Measurements from ENCODE around the gene FBLL1.
"Not testable (repeated sequence)": the region's sequence is repeated elsewhere in the genome, so short reads cannot be mapped to it uniquely, and the experiment has no call there.

The FBLL1 gene

GRCh38 chr5:168553377-168554130, 24.4 kb downstream of the FBLL1 start:
- H3K27ac ChIP-seq (ENCODE audit: low read depth, low read length): no peak overlapping the region
- no peaks in the 10 kb centered on the region for H3K27me3 ChIP-seq (ENCODE audit: insufficient read depth, low read length)
- H3K36me3 ChIP-seq (ENCODE audit: insufficient read depth, low read length): peaks cover 21% of the 10 kb centered on the region
- H2AFZ ChIP-seq (ENCODE audit: low read length, unreplicated experiment): no peak overlapping the region
- H3K4me1 ChIP-seq (ENCODE audit: control insufficient read depth, insufficient read depth, low read length, unreplicated experiment): peaks cover 21% of the 10 kb centered on the region
- H3K4me3 ChIP-seq (ENCODE audit: low read depth, low read length): no peak overlapping the region
- H3K79me2 ChIP-seq (ENCODE audit: control insufficient read depth, insufficient read depth, low read length, unreplicated experiment): peaks cover 8% of the 10 kb centered on the region

- Histone ChIP-seq H3K4me3 (ENCODE audit: low read depth, low read length) (no peak overlapping the region), H3K27me3 (ENCODE audit: insufficient read depth, low read length) (no peaks in the 10 kb centered on the region), H3K79me2 (ENCODE audit: control insufficient read depth, insufficient read depth, low read length, unreplicated experiment) (peaks cover 2% of the 10 kb centered on the region), H2AFZ (ENCODE audit: low read length, unreplicated experiment) (no peak overlapping the region), H3K27ac (ENCODE audit: low read depth, low read length) (no peak overlapping the region), H3K4me1 (ENCODE audit: control insufficient read depth, insufficient read depth, low read length, unreplicated experiment) (peaks cover 5% of the 10 kb centered on the region), H3K36me3 (ENCODE audit: insufficient read depth, low read length) (peaks cover 38% of the 10 kb centered on the region)
These were observed 28.3 kb downstream of the FBLL1 start for GRCh38 chr5:168557389-168557788.

DNA sequence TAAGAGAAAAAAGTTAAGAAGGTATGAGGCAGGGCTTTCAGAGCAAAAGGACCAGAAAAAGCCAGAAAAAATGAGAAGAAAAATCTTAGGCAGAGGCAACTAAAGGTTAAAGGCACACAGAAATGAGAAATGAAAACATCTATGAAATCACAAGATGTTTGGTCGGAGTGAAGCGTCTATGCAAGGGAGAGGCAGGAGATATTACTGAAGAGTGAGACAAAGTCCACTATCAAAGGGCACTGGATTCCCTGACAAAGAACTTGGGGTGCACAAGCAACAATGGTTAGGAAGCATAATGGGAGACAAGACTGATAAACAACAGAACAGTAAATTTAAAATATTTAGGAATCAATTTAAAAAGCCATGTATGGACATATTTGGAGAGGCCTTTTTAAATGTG, 33.2 kb downstream of the FBLL1 start:
- Histone ChIP-seq H3K27ac (ENCODE audit: low read depth, low read length) (no peak overlapping the region), H2AFZ (ENCODE audit: low read length, unreplicated experiment) (no peak overlapping the region), H3K4me3 (ENCODE audit: low read depth, low read length) (no peak overlapping the region), H3K4me1 (ENCODE audit: control insufficient read depth, insufficient read depth, low read length, unreplicated experiment) (no peaks in the 10 kb centered on the region), H3K36me3 (ENCODE audit: insufficient read depth, low read length) (peaks cover 39% of the 10 kb centered on the region), H3K27me3 (ENCODE audit: insufficient read depth, low read length) (no peaks in the 10 kb centered on the region), H3K79me2 (ENCODE audit: control insufficient read depth, insufficient read depth, low read length, unreplicated experiment) (peaks cover 7% of the 10 kb centered on the region)

GRCh38 chr5:168563959-168564358, 34.9 kb downstream of the FBLL1 start:
- H3K4me1 ChIP-seq (ENCODE audit: control insufficient read depth, insufficient read depth, low read length, unreplicated experiment): no peaks in the 10 kb centered on the region
- H3K36me3 ChIP-seq (ENCODE audit: insufficient read depth, low read length): peaks cover 48% of the 10 kb centered on the region
- peaks cover 19% of the 10 kb centered on the region for H3K79me2 ChIP-seq (ENCODE audit: control insufficient read depth, insufficient read depth, low read length, unreplicated experiment)
- no peak overlapping the region for H3K4me3 ChIP-seq (ENCODE audit: low read depth, low read length)
- no peak overlapping the region for H3K27ac ChIP-seq (ENCODE audit: low read depth, low read length)
- no peaks in the 10 kb centered on the region for H3K27me3 ChIP-seq (ENCODE audit: insufficient read depth, low read length)
- no peak overlapping the region for H2AFZ ChIP-seq (ENCODE audit: low read length, unreplicated experiment)

DNA sequence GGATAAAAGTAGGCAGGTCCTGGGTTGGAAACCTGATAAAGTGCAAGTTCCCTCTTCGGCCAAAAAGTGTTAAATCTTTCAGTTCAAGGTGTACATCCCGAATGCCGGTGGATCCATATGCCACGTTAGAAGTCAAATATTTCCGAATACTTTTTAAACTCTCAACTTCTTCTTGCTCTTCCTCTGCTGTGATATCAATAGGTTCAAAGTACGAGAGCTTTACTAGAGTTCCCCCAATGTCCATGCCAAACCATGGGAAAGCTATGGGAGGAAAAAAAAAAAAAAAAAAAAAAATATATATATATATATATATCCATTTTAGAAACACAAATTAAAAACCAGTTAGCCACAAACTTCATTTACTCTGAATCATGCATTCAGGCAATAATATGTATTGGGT, 39.6 kb downstream of the FBLL1 start:
- H3K27ac ChIP-seq (ENCODE audit: low read depth, low read length): no peak overlapping the region
- no peak overlapping the region for H3K4me3 ChIP-seq (ENCODE audit: low read depth, low read length)
- no peaks in the 10 kb centered on the region for H3K27me3 ChIP-seq (ENCODE audit: insufficient read depth, low read length)
- no peak overlapping the region for H2AFZ ChIP-seq (ENCODE audit: low read length, unreplicated experiment)
- peaks cover 25% of the 10 kb centered on the region for H3K36me3 ChIP-seq (ENCODE audit: insufficient read depth, low read length)
- no peaks in the 10 kb centered on the region for H3K4me1 ChIP-seq (ENCODE audit: control insufficient read depth, insufficient read depth, low read length, unreplicated experiment)
- peaks cover 52% of the 10 kb centered on the region for H3K79me2 ChIP-seq (ENCODE audit: control insufficient read depth, insufficient read depth, low read length, unreplicated experiment)

DNA sequence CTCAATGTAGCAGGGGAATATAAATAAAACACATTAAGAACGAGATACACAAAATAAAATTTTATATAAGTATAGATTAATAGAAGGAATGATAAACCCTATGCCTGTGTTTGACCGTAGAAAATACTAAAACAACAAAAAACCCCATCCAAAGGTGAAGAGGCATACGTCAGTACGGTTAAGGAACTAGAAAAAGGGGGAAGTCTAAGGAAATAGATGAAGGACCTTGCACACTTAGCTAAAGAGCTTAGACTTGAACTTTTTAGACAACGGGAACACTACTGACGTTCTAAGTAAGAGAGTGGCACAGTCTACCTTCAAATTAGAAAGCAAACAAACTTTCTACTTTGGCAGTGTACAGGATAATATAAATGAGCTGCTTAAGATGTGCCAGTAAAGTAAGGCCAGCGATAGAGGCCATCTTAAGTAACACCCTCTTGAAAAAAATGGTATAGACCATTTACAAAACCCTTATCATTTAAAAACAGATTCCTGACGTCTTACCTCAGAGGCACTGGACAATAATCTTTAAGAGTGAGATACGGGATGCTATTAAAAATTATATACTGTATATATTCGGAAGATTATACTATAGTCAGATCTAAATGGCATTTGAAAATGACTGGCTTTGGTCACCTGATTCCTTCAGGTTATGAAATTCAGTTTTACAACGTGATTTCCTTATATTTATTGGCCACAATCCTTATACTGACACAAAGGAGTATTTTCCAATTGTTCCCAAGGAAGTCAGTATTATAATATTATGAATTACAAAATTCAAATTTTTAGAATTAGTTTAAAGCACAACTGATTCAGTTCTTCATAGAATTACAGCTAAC, 41.6 kb downstream of the FBLL1 start:
- no peak overlapping the region for H3K27ac ChIP-seq (ENCODE audit: low read depth, low read length)
- no peaks in the 10 kb centered on the region for H3K4me1 ChIP-seq (ENCODE audit: control insufficient read depth, insufficient read depth, low read length, unreplicated experiment)
- H3K36me3 ChIP-seq (ENCODE audit: insufficient read depth, low read length): peaks cover 25% of the 10 kb centered on the region
- no peaks in the 10 kb centered on the region for H3K27me3 ChIP-seq (ENCODE audit: insufficient read depth, low read length)
- H2AFZ ChIP-seq (ENCODE audit: low read length, unreplicated experiment): no peak overlapping the region
- H3K79me2 ChIP-seq (ENCODE audit: control insufficient read depth, insufficient read depth, low read length, unreplicated experiment): peaks cover 69% of the 10 kb centered on the region
- H3K4me3 ChIP-seq (ENCODE audit: low read depth, low read length): no peak overlapping the region

- H3K4me3 ChIP-seq (ENCODE audit: low read depth, low read length); H3K27ac ChIP-seq (ENCODE audit: low read depth, low read length); H3K27me3 ChIP-seq (ENCODE audit: insufficient read depth, low read length); H2AFZ ChIP-seq (ENCODE audit: low read length, unreplicated experiment); H3K36me3 ChIP-seq (ENCODE audit: insufficient read depth, low read length): not testable (repeated sequence)
- H3K79me2 ChIP-seq (ENCODE audit: control insufficient read depth, insufficient read depth, low read length, unreplicated experiment): peaks cover 80% of the 10 kb centered on the region
- peaks cover 13% of the 10 kb centered on the region for H3K4me1 ChIP-seq (ENCODE audit: control insufficient read depth, insufficient read depth, low read length, unreplicated experiment)
These were observed 44.6 kb downstream of the FBLL1 start for GRCh38 chr5:168573663-168574062.

DNA sequence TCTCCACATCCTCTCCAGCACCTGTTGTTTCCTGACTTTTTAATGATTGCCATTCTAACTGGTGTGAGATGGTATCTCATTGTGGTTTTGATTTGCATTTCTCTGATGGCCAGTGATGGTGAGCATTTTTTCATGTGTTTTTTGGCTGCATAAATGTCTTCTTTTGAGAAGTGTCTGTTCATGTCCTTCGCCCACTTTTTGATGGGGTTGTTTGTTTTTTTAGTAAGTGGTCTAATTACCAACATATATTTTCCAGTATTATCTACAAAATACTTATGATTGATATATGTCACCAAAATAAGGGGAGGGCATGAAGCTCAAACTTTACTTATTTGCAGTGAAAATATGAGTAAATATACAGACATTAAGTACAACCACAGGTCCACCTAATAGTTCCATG, 45.1 kb downstream of the FBLL1 start:
- Histone ChIP-seq H3K4me1 (ENCODE audit: control insufficient read depth, insufficient read depth, low read length, unreplicated experiment) (peaks cover 13% of the 10 kb centered on the region), H3K79me2 (ENCODE audit: control insufficient read depth, insufficient read depth, low read length, unreplicated experiment) (peaks cover 83% of the 10 kb centered on the region)
- H3K4me3 ChIP-seq (ENCODE audit: low read depth, low read length); H3K27ac ChIP-seq (ENCODE audit: low read depth, low read length); H3K36me3 ChIP-seq (ENCODE audit: insufficient read depth, low read length); H3K27me3 ChIP-seq (ENCODE audit: insufficient read depth, low read length); H2AFZ ChIP-seq (ENCODE audit: low read length, unreplicated experiment): not testable (repeated sequence)

DNA sequence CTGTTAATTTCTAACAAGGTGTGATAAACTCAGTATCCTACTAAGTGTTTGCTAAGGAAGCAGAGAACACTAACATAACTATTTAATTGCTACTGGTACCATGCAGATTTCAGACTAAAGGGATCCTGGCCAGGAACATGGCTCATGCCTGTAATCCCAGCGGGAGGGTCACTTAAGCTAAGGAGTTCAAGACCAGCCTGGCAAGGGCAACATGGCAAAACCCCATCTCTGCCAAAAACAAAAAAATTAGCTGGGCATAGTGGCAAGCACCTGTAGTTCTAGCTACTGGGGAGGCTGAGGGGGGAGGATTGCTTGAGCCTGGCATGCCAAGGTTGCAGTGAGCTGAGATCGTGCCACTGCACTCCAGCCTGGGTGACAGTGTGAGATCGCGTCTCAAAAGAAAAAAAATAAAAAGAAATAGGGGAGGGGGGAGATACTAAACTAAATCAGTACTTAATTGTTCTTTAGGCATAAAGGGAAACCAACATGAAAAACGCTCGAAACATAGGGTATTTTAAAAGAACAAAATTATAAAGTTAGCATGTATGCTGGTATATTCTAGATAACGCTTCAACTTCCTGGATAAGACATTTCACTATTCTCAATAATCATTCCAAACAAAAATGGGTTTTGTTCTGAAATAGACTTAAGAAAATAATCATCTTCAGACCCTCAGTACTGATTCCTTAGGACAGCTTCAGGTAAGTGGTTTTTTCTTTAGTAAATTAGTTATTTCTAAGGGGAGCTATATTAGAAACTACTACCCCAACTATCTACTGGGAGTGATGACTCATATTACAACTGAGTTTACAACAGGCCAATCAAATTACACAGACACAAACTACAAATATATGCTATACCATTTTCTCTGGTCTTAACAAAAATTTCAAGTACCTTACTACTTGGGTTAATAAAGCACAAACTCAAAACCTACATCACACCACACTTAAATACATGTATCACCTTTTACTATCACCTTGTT, 46.6 kb downstream of the FBLL1 start:
- 0 out of 2 replicates have a peak, but pooled peaks cover 7% of the 10 kb centered on the region for H3K36me3 ChIP-seq (ENCODE audit: insufficient read depth, low read length)
- H3K4me3 ChIP-seq (ENCODE audit: low read depth, low read length): no peak overlapping the region

GRCh38 chr5:168578006-168578405, 48.9 kb downstream of the FBLL1 start:
- Histone ChIP-seq H3K4me3 (ENCODE audit: low read depth, low read length) (peak overlapping the region; percentile 79), H3K27me3 (ENCODE audit: insufficient read depth, low read length) (no peaks in the 10 kb centered on the region), H2AFZ (ENCODE audit: low read length, unreplicated experiment) (no peak overlapping the region), H3K27ac (ENCODE audit: low read depth, low read length) (no peak overlapping the region), H3K36me3 (ENCODE audit: insufficient read depth, low read length) (0 out of 2 replicates have a peak, but pooled peaks cover 7% of the 10 kb centered on the region), H3K79me2 (ENCODE audit: control insufficient read depth, insufficient read depth, low read length, unreplicated experiment) (peaks cover 50% of the 10 kb centered on the region), H3K4me1 (ENCODE audit: control insufficient read depth, insufficient read depth, low read length, unreplicated experiment) (peaks cover 18% of the 10 kb centered on the region)

More for the DNA sequence above, 46.6 kb downstream of the FBLL1 start:
- Histone ChIP-seq H3K27me3 (ENCODE audit: insufficient read depth, low read length) (no peaks in the 10 kb centered on the region), H2AFZ (ENCODE audit: low read length, unreplicated experiment) (no peak overlapping the region), H3K79me2 (ENCODE audit: control insufficient read depth, insufficient read depth, low read length, unreplicated experiment) (peaks cover 70% of the 10 kb centered on the region), H3K4me1 (ENCODE audit: control insufficient read depth, insufficient read depth, low read length, unreplicated experiment) (peaks cover 18% of the 10 kb centered on the region), H3K27ac (ENCODE audit: low read depth, low read length) (no peak overlapping the region)

Data from ACC112 (cell line).